SJCRH30 (cell line): ENCODE measurements around the gene DGKG. TPM values are rescaled to one million over a fixed set of nuclear protein-coding genes. Genes with fewer than 3 reads are reported as not detected.

ENCODE experiments used
- DNase-seq, 2 experiments: peaks; one replicate each; pipeline ENCODE4 v3.0.0-alpha.2; 2015 to 2020
- H3K27ac ChIP-seq: fragments of 250-450 bp; sonication (Bioruptor Pico); 2 replicates; pipeline ENCODE4 v1.5.1; 2020; ENCODE audit warnings: mild to moderate bottlenecking, moderate library complexity
- H3K27me3 ChIP-seq: fragments of 250-450 bp; sonication (Bioruptor Pico); 2 replicates; pipeline ENCODE4 v1.5.1; 2020; ENCODE audit warnings: mild to moderate bottlenecking, moderate library complexity
- H3K36me3 ChIP-seq: fragments of 250-450 bp; sonication (Bioruptor Pico); 2 replicates; pipeline ENCODE4 v1.5.1; 2020; ENCODE audit warnings: mild to moderate bottlenecking, moderate library complexity
- H3K4me1 ChIP-seq: fragments of 250-450 bp; sonication (Bioruptor Pico); 2 replicates; pipeline ENCODE4 v1.5.1; 2020; ENCODE audit warnings: mild to moderate bottlenecking, moderate library complexity
- H3K4me3 ChIP-seq: fragments of 250-450 bp; sonication (Bioruptor Pico); 2 replicates; pipeline ENCODE4 v1.5.1; 2020; ENCODE audit warnings: mild to moderate bottlenecking, moderate library complexity
- H3K9me3 ChIP-seq: fragments of 250-450 bp; sonication (Bioruptor Pico); replicated peaks from 2 replicates; pipeline ENCODE4 v1.5.1; 2020; ENCODE audit warnings: mild to moderate bottlenecking, moderate library complexity
- total RNA-seq: library from RNA; depleted of rRNA; stranded (reverse); fragments of >200 nt; shearing (Covaris generic); gene quantifications from 2 replicates; pipeline ENCODE4 v1.2.3, GENCODE V29; 2014

The DGKG gene
- total RNA-seq, 1 experiment from 2014 or later = 0.08 TPM

GRCh38 chr3:186283651-186284348 is 78.2 kb downstream of the DGKG start:
- no peak for DNase-seq
- no peaks in the 10 kb centered on the region for H3K27me3 ChIP-seq
- H3K36me3 ChIP-seq = no peaks in the 10 kb centered on the region
- no peak overlapping the region for H3K27ac ChIP-seq
- no peaks in the 10 kb centered on the region for H3K9me3 ChIP-seq
- H3K4me3 ChIP-seq = no peak overlapping the region
- H3K4me1 ChIP-seq = no peaks in the 10 kb centered on the region

DNA sequence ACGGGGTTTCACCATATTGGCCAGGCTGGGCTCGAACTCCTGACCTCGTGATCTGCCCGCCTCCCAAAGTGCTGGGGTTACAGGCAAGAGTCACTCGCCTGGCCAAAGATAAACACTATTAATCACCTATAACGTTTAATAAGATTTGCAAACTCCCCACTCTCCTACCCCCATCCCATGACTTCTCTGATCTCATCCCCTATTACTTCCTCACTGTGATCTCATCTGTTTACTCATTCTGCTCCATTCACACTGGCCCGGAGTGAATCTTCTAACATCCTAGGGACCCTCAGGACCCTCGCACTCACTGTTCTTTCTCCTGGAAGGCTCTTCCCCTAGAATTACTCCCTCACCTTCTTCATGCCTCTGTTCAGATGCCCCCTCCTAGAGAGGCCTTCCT is 78.9 kb downstream of the DGKG start:
- DNase-seq = no peak
- no peak overlapping the region for H3K27ac ChIP-seq
- no peaks in the 10 kb centered on the region for H3K4me1 ChIP-seq

DNA sequence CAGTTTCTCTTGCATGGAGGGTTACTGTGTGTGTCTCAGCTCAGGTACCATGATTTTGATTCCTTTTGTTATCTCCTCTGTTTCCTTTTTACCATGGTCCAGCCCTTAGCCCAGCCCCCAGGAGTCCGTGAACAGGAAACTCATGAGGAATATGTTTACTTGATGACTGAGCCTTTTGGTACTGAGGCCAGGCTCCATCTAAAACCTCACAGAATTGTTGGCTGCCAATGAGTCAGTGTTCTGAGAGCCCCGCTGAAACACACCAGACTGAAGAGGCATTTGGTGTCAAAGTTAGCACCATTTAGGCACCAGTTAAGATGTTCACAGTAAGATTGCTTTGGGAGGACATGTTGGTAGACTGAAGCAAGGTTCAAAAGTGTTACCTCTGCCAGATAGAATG is 80.9 kb downstream of the DGKG start:
- Histone ChIP-seq H3K4me3 (no peak overlapping the region), H3K9me3 (no peaks in the 10 kb centered on the region), H3K36me3 (no peaks in the 10 kb centered on the region), H3K27me3 (no peaks in the 10 kb centered on the region), H3K4me1 (no peaks in the 10 kb centered on the region), H3K27ac (no peak overlapping the region)
- no peak for DNase-seq

More for the DNA sequence above, 78.9 kb downstream of the DGKG start:
- no peaks in the 10 kb centered on the region for H3K36me3 ChIP-seq
- no peaks in the 10 kb centered on the region for H3K27me3 ChIP-seq
- no peak overlapping the region for H3K4me3 ChIP-seq
- no peaks in the 10 kb centered on the region for H3K9me3 ChIP-seq

- no peak overlapping the region for H3K4me3 ChIP-seq
- no peaks in the 10 kb centered on the region for H3K4me1 ChIP-seq
- H3K27ac ChIP-seq = no peak overlapping the region
- DNase-seq = no peak
- no peaks in the 10 kb centered on the region for H3K9me3 ChIP-seq
- no peaks in the 10 kb centered on the region for H3K36me3 ChIP-seq
- H3K27me3 ChIP-seq = no peaks in the 10 kb centered on the region
These were observed 81.3 kb downstream of the DGKG start for GRCh38 chr3:186280737-186281136.

GRCh38 chr3:186277268-186277909 is 84.6 kb downstream of the DGKG start:
- H3K9me3 ChIP-seq = no peaks in the 10 kb centered on the region
- DNase-seq = peak; percentile 25 to 66
- H3K27ac ChIP-seq = no peak overlapping the region
- no peaks in the 10 kb centered on the region for H3K4me1 ChIP-seq
- H3K27me3 ChIP-seq = no peaks in the 10 kb centered on the region
- no peaks in the 10 kb centered on the region for H3K36me3 ChIP-seq
- H3K4me3 ChIP-seq = no peak overlapping the region

DNA sequence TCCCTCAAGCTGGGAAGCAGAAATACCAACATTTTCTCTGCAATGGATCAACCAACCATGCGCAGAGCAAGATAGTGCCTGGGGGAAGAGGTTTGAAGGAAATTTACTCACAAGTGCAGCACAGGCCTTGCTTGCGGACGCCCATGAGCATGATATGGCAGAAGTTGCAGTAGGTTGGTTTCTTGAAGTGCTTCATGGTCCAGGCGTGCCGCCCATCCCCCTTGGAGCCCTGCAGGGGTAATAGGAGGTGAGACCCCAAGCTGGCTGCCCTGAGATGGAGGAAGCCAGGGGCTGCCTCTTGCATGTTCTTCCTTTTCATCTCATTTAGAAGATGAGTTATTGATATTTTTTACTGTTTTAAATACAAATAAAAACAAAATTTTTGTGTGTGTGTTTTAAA is 86.6 kb downstream of the DGKG start:
- Histone ChIP-seq H3K27ac (no peak overlapping the region), H3K36me3 (no peaks in the 10 kb centered on the region), H3K9me3 (no peaks in the 10 kb centered on the region), H3K4me1 (no peaks in the 10 kb centered on the region), H3K27me3 (no peaks in the 10 kb centered on the region), H3K4me3 (no peak overlapping the region)
- no peak for DNase-seq

GRCh38 chr3:186273586-186273985 is 88.4 kb downstream of the DGKG start:
- Histone ChIP-seq H3K4me1 (no peaks in the 10 kb centered on the region), H3K4me3 (no peak overlapping the region), H3K36me3 (no peaks in the 10 kb centered on the region), H3K27me3 (no peaks in the 10 kb centered on the region), H3K9me3 (no peaks in the 10 kb centered on the region), H3K27ac (no peak overlapping the region)
- no peak for DNase-seq

- no peaks in the 10 kb centered on the region for H3K27me3 ChIP-seq
- H3K27ac ChIP-seq = no peak overlapping the region
- H3K9me3 ChIP-seq = no peaks in the 10 kb centered on the region
- H3K4me3 ChIP-seq = no peak overlapping the region
- no peaks in the 10 kb centered on the region for H3K4me1 ChIP-seq
- no peak for DNase-seq
- H3K36me3 ChIP-seq = no peaks in the 10 kb centered on the region
These were observed 91.3 kb downstream of the DGKG start for GRCh38 chr3:186270701-186271100.

DNA sequence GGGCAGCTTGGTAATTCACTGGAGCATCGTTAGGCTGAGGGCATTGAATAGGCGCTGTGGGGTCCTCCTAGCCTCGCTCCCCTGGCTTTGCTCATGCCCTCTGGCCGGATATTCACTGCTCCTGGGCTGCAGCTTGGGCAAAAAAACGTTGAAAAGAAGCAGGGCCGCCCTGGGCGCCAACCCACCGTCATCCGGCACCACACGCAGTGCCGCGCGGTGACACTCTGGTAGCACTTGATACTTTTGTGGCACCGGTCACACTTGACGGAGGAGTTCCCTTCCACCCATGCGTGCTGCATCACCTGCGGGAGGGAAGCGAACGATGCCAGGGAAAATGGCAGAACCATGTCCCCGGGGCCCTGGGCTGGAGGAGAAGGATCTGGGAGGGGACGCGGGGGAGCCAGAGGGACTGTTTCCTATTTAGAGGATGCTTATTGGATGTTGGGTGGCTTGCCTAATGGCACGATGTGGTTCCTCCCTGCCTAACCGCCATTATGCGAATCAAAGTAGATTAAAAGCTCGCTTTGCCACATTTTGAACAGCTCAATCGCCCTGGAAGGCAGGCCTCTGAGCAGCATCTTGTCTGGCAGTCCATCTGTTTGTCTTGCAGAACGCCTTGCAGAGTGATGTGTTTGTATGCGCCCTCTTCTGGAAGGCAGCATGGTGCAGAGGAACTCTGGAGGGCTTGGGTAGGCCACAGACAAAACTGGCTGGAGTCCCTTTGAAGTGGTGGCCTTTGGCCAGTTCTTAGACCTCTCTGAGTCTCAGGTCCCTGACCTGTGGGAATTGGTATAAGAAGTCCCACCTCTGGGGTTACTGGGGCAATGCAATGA is 93.2 kb downstream of the DGKG start:
- H3K9me3 ChIP-seq = no peaks in the 10 kb centered on the region
- peak in 1 of 2 experiments; percentile 34 for DNase-seq

GRCh38 chr3:186267758-186268157 is 94.3 kb downstream of the DGKG start:
- Histone ChIP-seq H3K27me3 (no peaks in the 10 kb centered on the region), H3K9me3 (no peaks in the 10 kb centered on the region), H3K36me3 (no peaks in the 10 kb centered on the region), H3K4me1 (no peaks in the 10 kb centered on the region), H3K4me3 (no peak overlapping the region), H3K27ac (no peak overlapping the region)
- no peak for DNase-seq

More for the DNA sequence above, 93.2 kb downstream of the DGKG start:
- no peaks in the 10 kb centered on the region for H3K27me3 ChIP-seq
- no peak overlapping the region for H3K27ac ChIP-seq
- no peak overlapping the region for H3K4me3 ChIP-seq
- H3K36me3 ChIP-seq = no peaks in the 10 kb centered on the region
- no peaks in the 10 kb centered on the region for H3K4me1 ChIP-seq

GRCh38 chr3:186264608-186265400 is 97.2 kb downstream of the DGKG start:
- Histone ChIP-seq H3K4me3 (no peak overlapping the region), H3K9me3 (no peaks in the 10 kb centered on the region), H3K27ac (no peak overlapping the region), H3K36me3 (no peaks in the 10 kb centered on the region), H3K27me3 (no peaks in the 10 kb centered on the region), H3K4me1 (no peaks in the 10 kb centered on the region)
- DNase-seq = no peak

DNA sequence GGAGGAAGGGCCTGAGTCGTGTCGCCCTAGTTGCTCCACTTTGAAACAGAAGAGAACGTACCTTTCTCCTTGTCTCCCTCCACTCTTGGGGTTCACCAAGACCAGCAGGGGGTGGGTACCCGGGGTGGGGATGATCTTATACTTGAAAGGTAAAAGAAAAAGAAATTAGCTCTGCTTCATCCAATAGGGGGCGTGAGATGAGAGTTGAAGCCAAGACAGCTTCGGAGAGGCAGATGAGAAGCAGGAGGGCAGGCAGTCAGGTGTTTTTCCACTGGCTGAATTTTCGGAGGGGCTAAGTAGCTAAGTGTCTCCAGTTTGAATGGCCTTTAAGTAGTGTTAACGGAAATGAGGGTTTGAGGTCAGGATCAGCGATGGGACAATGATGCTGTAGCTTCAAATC is 100.4 kb downstream of the DGKG start:
- Histone ChIP-seq H3K4me1 (no peaks in the 10 kb centered on the region), H3K4me3 (no peak overlapping the region), H3K27me3 (no peaks in the 10 kb centered on the region), H3K27ac (no peak overlapping the region), H3K36me3 (no peaks in the 10 kb centered on the region), H3K9me3 (no peaks in the 10 kb centered on the region)
- DNase-seq = no peak

GRCh38 chr3:186260726-186261125 is 101.3 kb downstream of the DGKG start:
- no peaks in the 10 kb centered on the region for H3K27me3 ChIP-seq
- no peak overlapping the region for H3K27ac ChIP-seq
- no peak overlapping the region for H3K4me3 ChIP-seq
- DNase-seq = no peak
- no peaks in the 10 kb centered on the region for H3K9me3 ChIP-seq
- no peaks in the 10 kb centered on the region for H3K36me3 ChIP-seq
- H3K4me1 ChIP-seq = peaks cover 5% of the 10 kb centered on the region; the same call in 1 of the 2 replicates

- no peaks in the 10 kb centered on the region for H3K36me3 ChIP-seq
- no peaks in the 10 kb centered on the region for H3K9me3 ChIP-seq
- no peak overlapping the region for H3K27ac ChIP-seq
- DNase-seq = peak; percentile 14 to 51
- peaks cover 5% of the 10 kb centered on the region; the same call in 1 of the 2 replicates for H3K4me1 ChIP-seq
- no peak overlapping the region for H3K4me3 ChIP-seq
- H3K27me3 ChIP-seq = no peaks in the 10 kb centered on the region
These were observed 102.2 kb downstream of the DGKG start for GRCh38 chr3:186259612-186260383.
